Heart left ventricle (tissue), 16 donors: ENCODE measurements around the gene ADD2. TPM values are rescaled to one million over a fixed set of nuclear protein-coding genes. Genes with fewer than 3 reads are reported as not detected.

Source experiments
- ATAC-seq, 4 donors: fragments of 200-7000 bp; cut with Tn5 transposase; one replicate each; pipeline ENCODE4 v1.9.1; 2020 to 2022; ENCODE audit warnings: moderate library complexity in 4 of 4, mild to moderate bottlenecking in 3 of 4, moderate number of reproducible peaks in 1 of 4
- DNase-seq, 5 donors: peaks; one replicate each; pipeline ENCODE4 v3.0.0-alpha.2; 2020
- H3K27ac ChIP-seq, 12 donors: fragments of 200-600 bp; sonication (generic) in 4 of 12; one replicate each; pipeline versions ENCODE4 v1.5.0 to v1.8.0; 2016 to 2022; ENCODE audit warnings: mild to moderate bottlenecking in 2 of 12
- H3K27me3 ChIP-seq, 9 donors: fragments of 200-600 bp; sonication (generic) in 2 of 9; one replicate each; pipeline versions ENCODE4 v1.5.1 to v1.8.0; 2016 to 2022; ENCODE audit warnings: mild to moderate bottlenecking in 3 of 9
- H3K36me3 ChIP-seq, 9 donors: fragments of 200-600 bp; sonication (generic) in 2 of 9; one replicate each; pipeline versions ENCODE4 v1.5.0 to v1.8.0; 2018 to 2022; ENCODE audit warnings: mild to moderate bottlenecking in 2 of 9
- H3K4me1 ChIP-seq, 12 donors: fragments of 200-600 bp; sonication (generic) in 4 of 12; one replicate each; pipeline versions ENCODE4 v1.5.0 to v1.8.0; 2016 to 2022; ENCODE audit warnings: mild to moderate bottlenecking in 3 of 12
- H3K4me3 ChIP-seq, 12 donors: fragments of 200-600 bp; sonication (generic) in 4 of 12; one replicate each; pipeline versions ENCODE4 v1.5.0 to v1.8.0; 2017 to 2022; ENCODE audit warnings: mild to moderate bottlenecking in 9 of 12, moderate library complexity in 4 of 12
- H3K9me3 ChIP-seq, 12 donors: fragments of 200-600 bp; sonication (generic) in 4 of 12; one replicate each; pipeline versions ENCODE4 v1.5.0 to v1.8.0; 2016 to 2022; ENCODE audit warnings: mild to moderate bottlenecking in 1 of 12
- CTCF ChIP-seq, 12 donors: fragments of 200-600 bp; sonication (generic) in 4 of 12; IDR thresholded peaks; one replicate each; pipeline versions ENCODE4 v1.5.0 to v1.8.0; 2018 to 2022; ENCODE audit warnings: antibody characterized with exemption in 12 of 12, mild to moderate bottlenecking in 5 of 12
- POLR2A ChIP-seq, 2 donors: fragments of 450-650 bp; IDR thresholded peaks; one replicate each; pipeline ENCODE4 v1.6.1; 2017; ENCODE audit warnings: antibody characterized with exemption in 2 of 2, mild to moderate bottlenecking in 2 of 2, moderate library complexity in 2 of 2
- WGBS, 4 donors: extraction: QIAGEN DNeasy Blood & Tissue Kit in 2 of 4; methylation state at CpG; one replicate each; pipeline versions ENCODE4 v1.1.5 to v1.1.7; 2013 to 2018; 5-methylcytosine and 5-hydroxymethylcytosine counted together
- intact Hi-C, 10 donors: fragments of 100-400 bp; cut with DNase I; formaldehyde crosslinking; loops; one replicate each; pipeline versions ENCODE4 v1.11.1 to v1.14.2; 2022
- polyA plus RNA-seq, 2 donors: library from polyadenylated mRNA; stranded (reverse); fragments of 200-250 nt; gene quantifications; one replicate each; pipeline ENCODE4 v1.2.3, GENCODE V29; 2013
- total RNA-seq, 9 donors: library from RNA; depleted of rRNA in 2 of 9; stranded (reverse); fragments of >200 nt in 2 of 9; fragmentation: NEBNext Ultra II Directional in 3 of 9; extraction: Animal tissue kit (Norgen Biotek cat#: 25700) in 3 of 9; gene quantifications; one replicate each; pipeline versions ENCODE4 v1.1.0 to v1.2.4, GENCODE V29; 2016 to 2023
- donor health status: ischemic (EF 13 %, LVEDD 7.1; RV severe dilation, severe dysfunction).
- donor health status: healthy with polysubstance abuse.
- donor health status: DM: no; HTN: yes; CAD: no.
- donor health status: DM: no; HTN: no; CAD: no.
- donor health status: ischemic (EF 25% LVEDD 6.9; RV normal size, moderate dysfunction).
- donor health status: ischemic (EF 25% LVEDD 5.7; RV mildly dilated, moderate dysfunction).
- donor health status: healthy.
- donor health status: DM: yes; HTN: yes; CAD: no.
- donor health status: ischemic (EF 35%, LVEDD 5.7; RV mildly dilated, moderate dysfunction).
- donor health status: nonischemic (EF 11% LVEDD 7.7; RV severe dilation, severe dysfunction).
- donor health status: DM: yes; HTN: yes; CAD: no.
- donor health status: PGD.
- donor health status: ischemic (EF 29% LVEDD 5.4; RV normal size, mild dysfunction).
- donor health status: nonischemic (EF 23%, LVEDD 6.1; RV moderate dilation, normal function).

ADD2 gene
- total and polyA plus RNA-seq, 11 donors = 0.49 to 7.3 (median 3.0) TPM

GRCh38 chr2:70702711-70703395, 65.1 kb downstream of the ADD2 start:
- H3K4me3 ChIP-seq = no peak overlapping the region
- no peaks in the 10 kb centered on the region for H3K9me3 ChIP-seq
- no peak for TF ChIP-seq POLR2A (IDR thresholded peaks at IDR 0.05)
- no peak for TF ChIP-seq CTCF (IDR thresholded peaks at IDR 0.05)
- WGBS, 4 donors = 90 to 94% (median 91%) methylated on average over 8 of the region's 8 CpGs
- no peak overlapping the region for H3K27ac ChIP-seq
- H3K27me3 ChIP-seq = no peaks in the 10 kb centered on the region
- H3K36me3 ChIP-seq = no peaks in the 10 kb centered on the region
- no peak for DNase-seq
- intact Hi-C loops = no loop called here
- no peaks in the 10 kb centered on the region for H3K4me1 ChIP-seq
- no peak for ATAC-seq

GRCh38 chr2:70698847-70699246, 69.2 kb downstream of the ADD2 start:
- H3K27me3 ChIP-seq = no peaks in the 10 kb centered on the region
- intact Hi-C loops = no loop called here
- H3K27ac ChIP-seq = no peak overlapping the region
- no peaks in the 10 kb centered on the region for H3K36me3 ChIP-seq
- no peaks in the 10 kb centered on the region for H3K4me1 ChIP-seq
- WGBS, 4 donors = 67 to 82% (median 71%) methylated on average over 3 of the region's 3 CpGs
- no peak overlapping the region for H3K4me3 ChIP-seq
- no peak for TF ChIP-seq CTCF (IDR thresholded peaks at IDR 0.05)
- no peak for TF ChIP-seq POLR2A (IDR thresholded peaks at IDR 0.05)
- no peaks in the 10 kb centered on the region for H3K9me3 ChIP-seq
- DNase-seq = no peak
- ATAC-seq = no peak

- no peak for TF ChIP-seq CTCF (IDR thresholded peaks at IDR 0.05)
- TF ChIP-seq POLR2A (IDR thresholded peaks at IDR 0.05) = no peak
- 87 to 94% (median 91%) methylated on average over 12 of the region's 12 CpGs for WGBS, 4 donors
- Histone ChIP-seq H3K4me3 (no peak overlapping the region), H3K9me3 (no peaks in the 10 kb centered on the region), H3K27ac (no peak overlapping the region), H3K27me3 (no peaks in the 10 kb centered on the region), H3K4me1 (no peaks in the 10 kb centered on the region), H3K36me3 (no peaks in the 10 kb centered on the region)
- intact Hi-C loops = no loop called here
- no peak for DNase-seq
- no peak for ATAC-seq
Observed at GRCh38 chr2:70697603-70698383, 70.2 kb downstream of the ADD2 start.

- no peak overlapping the region for H3K4me3 ChIP-seq
- H3K4me1 ChIP-seq = no peaks in the 10 kb centered on the region
- no peaks in the 10 kb centered on the region for H3K9me3 ChIP-seq
- DNase-seq (no peak), ATAC-seq (no peak)
- H3K27ac ChIP-seq = no peak overlapping the region
- no peaks in the 10 kb centered on the region for H3K36me3 ChIP-seq
- no peaks in the 10 kb centered on the region for H3K27me3 ChIP-seq
- WGBS, 4 donors = 90 to 97% (median 93%) methylated on average over 4 to 6 of the region's 6 CpGs
- intact Hi-C loops = no loop called here
- TF ChIP-seq POLR2A (IDR thresholded peaks at IDR 0.05) = no peak
- TF ChIP-seq CTCF (IDR thresholded peaks at IDR 0.05) = no peak
Observed at GRCh38 chr2:70696142-70696541, 71.9 kb downstream of the ADD2 start.
